Bronchial epithelial cell (primary cell): ENCODE measurements around the gene RGN. TPM values are rescaled to one million over a fixed set of nuclear protein-coding genes. Genes with fewer than 3 reads are reported as not detected.
"Not testable (repeated sequence)": the region's sequence is repeated elsewhere in the genome, so short reads cannot be mapped to it uniquely, and the experiment has no call there.

Experiments
- DNase-seq: peaks from one replicate; pipeline ENCODE4 v3.0.0-alpha.2; 2010; ENCODE audit warnings: low read depth
- FAIRE-seq: peaks from 2 replicates; lab custom pipeline; 2011; peaks lifted over from hg19 to GRCh38; lab: Jason Lieb, UNC
- H3K27me3 ChIP-seq: 2 replicates; pipeline ENCODE4 v1.5.1; 2011; ENCODE audit warnings: low read length; ENCODE audit not compliant: control insufficient read depth, insufficient read depth
- H3K36me3 ChIP-seq: 2 replicates; pipeline ENCODE4 v1.5.1; 2011; ENCODE audit warnings: low read length; ENCODE audit not compliant: control insufficient read depth, insufficient read depth
- H3K4me3 ChIP-seq: 2 replicates; pipeline ENCODE4 v1.5.1; 2011; ENCODE audit warnings: mild to moderate bottlenecking, low read depth, low read length, control low read depth
- total RNA-seq: library from RNA; depleted of rRNA; stranded (reverse); fragments of >200 nt; gene quantifications from 2 replicates; pipeline ENCODE4 v1.2.1, GENCODE V29; 2014
- TF ChIP-seq, protein P1 (sequence below): IDR thresholded peaks from 2 replicates; pipeline ENCODE4 v1.5.1; 2011; ENCODE audit warnings: mild to moderate bottlenecking, moderate library complexity, low read length, control low read depth, inconsistent platforms; ENCODE audit not compliant: insufficient read depth, severe bottlenecking

RGN gene
- total RNA-seq, 1 donor from 2014 or later: not detected

DNA sequence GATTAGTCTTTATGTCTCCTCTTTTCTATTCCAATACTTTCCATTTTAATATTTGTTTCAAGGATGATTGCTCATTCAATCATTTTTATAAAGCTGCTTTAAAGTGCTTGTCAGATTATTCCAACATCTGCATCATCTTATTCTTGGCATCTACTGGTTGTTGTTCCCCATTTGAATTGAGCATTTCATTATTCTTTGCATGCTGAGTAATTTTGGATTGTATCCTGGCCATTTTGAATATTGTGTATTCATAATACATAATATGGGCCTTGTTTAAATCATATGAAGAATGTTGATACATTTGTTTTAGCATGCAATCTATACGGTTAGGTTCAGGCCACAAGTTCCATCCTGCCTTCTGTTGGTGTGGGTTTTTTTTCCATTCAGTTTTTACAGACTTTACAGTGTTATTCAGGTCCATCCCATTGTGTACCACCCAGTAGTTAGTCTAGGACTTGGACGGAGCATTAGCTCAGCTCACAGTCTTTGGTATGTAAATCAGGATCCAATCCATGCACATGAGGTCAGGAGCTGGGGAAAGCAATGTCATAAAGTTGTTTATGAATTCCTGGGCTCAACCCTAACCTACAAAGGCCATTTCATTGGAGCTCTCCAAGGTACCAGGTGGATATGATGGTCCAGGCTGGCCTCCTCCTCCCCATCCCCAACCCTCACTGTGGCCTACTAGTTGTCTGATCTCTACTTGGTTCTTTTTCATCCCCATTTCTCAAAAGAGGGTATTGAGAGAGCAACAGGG is 20.3 kb downstream of the RGN start:
- FAIRE-seq: no peak

GRCh38 chrX:47101206-47101605 is 23.0 kb downstream of the RGN start:
- H3K4me3 ChIP-seq: no peak overlapping the region
- no peaks in the 10 kb centered on the region for H3K27me3 ChIP-seq
- TF ChIP-seq, protein P1, sequence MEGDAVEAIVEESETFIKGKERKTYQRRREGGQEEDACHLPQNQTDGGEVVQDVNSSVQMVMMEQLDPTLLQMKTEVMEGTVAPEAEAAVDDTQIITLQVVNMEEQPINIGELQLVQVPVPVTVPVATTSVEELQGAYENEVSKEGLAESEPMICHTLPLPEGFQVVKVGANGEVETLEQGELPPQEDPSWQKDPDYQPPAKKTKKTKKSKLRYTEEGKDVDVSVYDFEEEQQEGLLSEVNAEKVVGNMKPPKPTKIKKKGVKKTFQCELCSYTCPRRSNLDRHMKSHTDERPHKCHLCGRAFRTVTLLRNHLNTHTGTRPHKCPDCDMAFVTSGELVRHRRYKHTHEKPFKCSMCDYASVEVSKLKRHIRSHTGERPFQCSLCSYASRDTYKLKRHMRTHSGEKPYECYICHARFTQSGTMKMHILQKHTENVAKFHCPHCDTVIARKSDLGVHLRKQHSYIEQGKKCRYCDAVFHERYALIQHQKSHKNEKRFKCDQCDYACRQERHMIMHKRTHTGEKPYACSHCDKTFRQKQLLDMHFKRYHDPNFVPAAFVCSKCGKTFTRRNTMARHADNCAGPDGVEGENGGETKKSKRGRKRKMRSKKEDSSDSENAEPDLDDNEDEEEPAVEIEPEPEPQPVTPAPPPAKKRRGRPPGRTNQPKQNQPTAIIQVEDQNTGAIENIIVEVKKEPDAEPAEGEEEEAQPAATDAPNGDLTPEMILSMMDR: no peak
- FAIRE-seq: no peak
- no peak for DNase-seq
- no peaks in the 10 kb centered on the region for H3K36me3 ChIP-seq

More for the DNA sequence above, 20.3 kb downstream of the RGN start:
- Histone ChIP-seq H3K27me3 (no peaks in the 10 kb centered on the region), H3K36me3 (no peaks in the 10 kb centered on the region), H3K4me3 (no peak overlapping the region)
- DNase-seq: no peak
- TF ChIP-seq, protein P1: no peak

DNA sequence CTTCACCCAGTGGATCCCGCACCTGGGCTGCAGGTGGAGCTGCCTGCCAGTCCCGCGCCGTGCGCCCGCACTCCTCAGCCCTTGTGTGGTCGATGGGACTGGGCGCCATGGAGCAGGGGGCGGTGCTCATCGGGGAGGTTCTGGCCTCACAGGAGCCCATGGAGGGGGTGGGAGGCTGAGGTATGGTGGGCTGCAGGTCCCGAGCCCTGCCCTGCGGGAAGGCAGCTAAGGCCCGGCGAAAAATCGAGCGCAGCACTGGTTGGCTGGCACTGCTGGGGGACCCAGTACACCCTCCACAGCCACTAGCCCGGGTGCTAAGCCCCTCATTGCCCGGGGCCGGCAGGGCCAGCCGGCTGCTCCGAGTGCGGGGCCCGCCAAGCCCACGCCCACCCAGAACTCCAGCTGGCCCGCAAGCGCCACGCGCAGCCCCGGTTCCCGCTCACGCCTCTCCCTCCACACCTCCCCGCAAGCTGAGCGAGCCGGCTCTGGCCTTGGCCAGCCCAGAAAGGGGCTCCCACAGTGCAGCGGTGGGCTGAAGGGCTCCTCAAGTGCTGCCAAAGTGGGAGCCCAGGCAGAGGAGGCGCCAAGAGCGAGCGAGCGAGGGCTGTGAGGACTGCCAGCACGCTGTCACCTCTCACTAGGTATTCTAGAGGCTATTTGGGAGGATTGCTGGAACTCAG is 32.8 kb downstream of the RGN start:
- H3K36me3 ChIP-seq, FAIRE-seq, H3K27me3 ChIP-seq, DNase-seq, H3K4me3 ChIP-seq: not testable (repeated sequence)

DNA sequence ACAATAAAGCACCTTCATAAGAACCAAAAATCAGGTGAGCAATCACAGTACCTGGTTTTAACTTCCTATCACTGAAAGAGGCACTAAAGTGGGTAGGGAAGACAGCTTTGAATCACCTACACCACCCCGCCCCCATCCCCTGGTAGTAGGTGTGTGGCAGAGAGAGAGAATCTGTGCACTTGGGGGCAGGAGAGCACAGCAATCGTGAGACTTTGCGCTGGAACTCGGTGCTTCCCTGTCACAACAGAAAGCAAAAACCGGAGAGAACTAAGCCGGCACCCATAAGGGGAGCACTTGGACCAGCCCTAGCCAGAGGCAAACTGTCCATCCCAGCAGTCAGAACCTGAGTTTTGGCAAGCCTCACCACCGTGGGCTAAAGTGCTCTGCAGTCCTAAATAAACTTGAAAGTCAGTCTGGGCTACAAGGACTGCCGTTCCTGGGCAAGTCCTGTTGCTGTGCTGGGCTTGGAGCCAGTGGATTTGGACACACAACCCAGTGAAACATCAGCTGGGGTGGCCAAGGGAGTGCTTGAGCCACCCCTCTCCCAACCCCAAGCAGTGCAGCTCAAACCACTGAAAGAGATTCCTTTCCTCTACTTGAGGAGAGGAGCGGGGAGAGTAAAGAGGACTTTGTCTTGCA is 34.2 kb downstream of the RGN start:
- TF ChIP-seq, protein P1: no peak
- H3K27me3 ChIP-seq: no peaks in the 10 kb centered on the region
- H3K4me3 ChIP-seq: no peak overlapping the region
- H3K36me3 ChIP-seq: no peaks in the 10 kb centered on the region
- DNase-seq (peak; percentile 3), FAIRE-seq (peak; percentile 70)

GRCh38 chrX:47116551-47117110 is 38.4 kb downstream of the RGN start:
- not testable (repeated sequence) for H3K27me3 ChIP-seq, DNase-seq, H3K4me3 ChIP-seq, H3K36me3 ChIP-seq, FAIRE-seq

- DNase-seq, FAIRE-seq, H3K36me3 ChIP-seq, H3K27me3 ChIP-seq, H3K4me3 ChIP-seq: not testable (repeated sequence)
These were observed 46.2 kb downstream of the RGN start for GRCh38 chrX:47124466-47124865.
